ENCODE results near the gene KIF19. TPM values are rescaled to one million over a fixed set of nuclear protein-coding genes. Genes with fewer than 3 reads are reported as not detected.

Gene KIF19
- total and polyA plus RNA-seq, 2 of the 8 experiments (the other 6 are each of a cell fraction or from before 2014, with no cell fraction given), result 0.52 to 0.77 TPM

DNA sequence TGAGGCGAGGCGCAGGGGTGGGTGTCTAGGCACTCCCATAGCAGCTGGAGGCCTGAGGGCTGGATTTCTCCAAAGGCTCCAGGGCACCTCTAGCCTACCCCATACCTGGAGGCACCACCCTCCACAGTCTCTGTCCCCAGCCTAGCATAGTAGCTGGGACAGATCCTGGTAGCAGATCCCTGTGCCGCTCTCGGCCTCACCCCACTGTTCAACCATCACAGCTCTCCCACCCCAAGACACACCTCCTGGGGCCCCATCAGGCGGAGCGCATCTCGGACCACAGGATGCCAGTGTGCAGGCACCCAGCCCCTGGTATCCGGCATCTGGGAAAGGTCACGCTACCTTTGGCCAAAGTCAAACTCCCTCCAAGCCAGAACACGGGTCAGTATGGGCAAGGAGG, 28.5 kb downstream of the KIF19 start (continued):
- TF ChIP-seq JUN (IDR thresholded peaks at IDR 0.05; ENCODE audit: low read depth, low read length), result no peak

Data from H1 (cell line).